NB4 (cell line): ENCODE measurements around the gene HCN3.
"Not testable (repeated sequence)": the region's sequence is repeated elsewhere in the genome, so short reads cannot be mapped to it uniquely, and the experiment has no call there.

Source experiments
- DNase-seq: peaks from one replicate; pipeline ENCODE4 v3.0.0; 2010; ENCODE audit warnings: low read depth
- H3K4me3 ChIP-seq: one replicate; pipeline ENCODE4 v1.5.1; 2011; ENCODE audit warnings: mild to moderate bottlenecking, low read depth, low read length, moderate library complexity
- CTCF ChIP-seq: IDR thresholded peaks from one replicate; pipeline ENCODE4 v1.5.1; 2012; ENCODE audit warnings: low read depth, low read length
- MAX ChIP-seq: IDR thresholded peaks from 2 replicates; pipeline ENCODE4 v1.6.1; 2011; ENCODE audit warnings: low read depth, low read length
- MYC ChIP-seq: IDR thresholded peaks from 2 replicates; pipeline ENCODE4 v1.6.1; 2011; ENCODE audit warnings: low read depth, low read length
- POLR2A ChIP-seq: IDR thresholded peaks from 2 replicates; pipeline ENCODE4 v1.6.1; 2011; ENCODE audit warnings: mild to moderate bottlenecking; ENCODE audit not compliant: insufficient read length; ENCODE audit errors: extremely low read depth

The HCN3 gene

DNA sequence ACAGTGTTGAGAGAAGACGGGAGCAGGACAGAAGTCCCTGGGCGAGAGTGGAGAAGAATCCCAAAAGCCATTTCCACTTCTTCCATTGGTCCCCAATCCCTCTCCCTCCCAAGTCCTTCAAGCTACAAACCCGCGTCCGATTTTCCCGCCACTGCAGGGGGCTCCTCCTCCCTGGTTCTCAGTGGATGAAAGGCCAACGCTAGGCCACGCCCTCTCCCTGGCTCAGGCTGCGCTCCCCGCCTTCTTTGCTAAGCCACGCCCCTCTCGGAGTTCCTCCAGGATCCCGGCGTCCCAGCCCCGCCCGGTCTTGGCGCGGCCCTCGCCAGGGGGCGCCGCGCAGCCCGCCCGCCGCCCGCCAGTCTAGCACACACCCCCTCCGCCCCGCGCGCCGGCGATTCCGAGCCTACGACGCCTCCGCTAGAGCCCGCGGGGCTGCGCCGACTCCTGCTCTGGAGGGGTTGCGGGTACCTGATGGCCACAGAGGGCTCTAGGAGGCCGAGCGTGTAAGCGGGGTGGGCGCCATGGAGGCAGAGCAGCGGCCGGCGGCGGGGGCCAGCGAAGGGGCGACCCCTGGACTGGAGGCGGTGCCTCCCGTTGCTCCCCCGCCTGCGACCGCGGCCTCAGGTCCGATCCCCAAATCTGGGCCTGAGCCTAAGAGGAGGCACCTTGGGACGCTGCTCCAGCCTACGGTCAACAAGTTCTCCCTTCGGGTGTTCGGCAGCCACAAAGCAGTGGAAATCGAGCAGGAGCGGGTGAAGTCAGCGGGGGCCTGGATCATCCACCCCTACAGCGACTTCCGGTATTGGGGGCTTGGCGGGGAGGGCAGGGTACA, at the start of gene HCN3:
Gene HCN3, plus strand, starts transcription at position 394 of the 832 bp plus-strand sequence. Its CDS starts 128 bp downstream, at position 522.
- peak; percentile 94 for DNase-seq
- TF ChIP-seq CTCF (peak; percentile 14), MAX (peak; percentile 61), MYC (no peak)
- peak within 1 kb of the TSS; percentile 44 for H3K4me3 ChIP-seq

DNA sequence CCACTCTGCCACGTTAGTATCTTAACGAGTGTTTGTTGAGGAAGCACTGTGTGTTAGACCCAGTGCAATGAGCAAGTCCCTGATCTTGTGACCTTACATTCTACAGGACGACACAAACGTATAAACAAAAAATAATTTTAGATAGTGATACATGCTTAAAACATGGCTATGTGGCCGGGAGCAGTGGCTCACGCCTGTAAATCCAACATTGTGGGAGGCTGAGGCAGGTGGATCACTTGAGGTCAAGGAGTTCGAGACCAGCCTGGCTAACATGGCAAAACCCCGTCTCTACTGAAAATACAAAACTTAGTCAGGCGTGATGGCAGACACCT, 49.2 kb upstream of the HCN3 start:
- TF ChIP-seq MYC (no peak), CTCF (no peak), POLR2A (no peak), MAX (no peak)
- DNase-seq, result no peak
- peak overlapping the region; percentile 69 for H3K4me3 ChIP-seq

- H3K4me3 ChIP-seq, DNase-seq: not testable (repeated sequence)
Measured at GRCh38 chr1:155231302-155231701, 46.0 kb upstream of the HCN3 start.

DNA sequence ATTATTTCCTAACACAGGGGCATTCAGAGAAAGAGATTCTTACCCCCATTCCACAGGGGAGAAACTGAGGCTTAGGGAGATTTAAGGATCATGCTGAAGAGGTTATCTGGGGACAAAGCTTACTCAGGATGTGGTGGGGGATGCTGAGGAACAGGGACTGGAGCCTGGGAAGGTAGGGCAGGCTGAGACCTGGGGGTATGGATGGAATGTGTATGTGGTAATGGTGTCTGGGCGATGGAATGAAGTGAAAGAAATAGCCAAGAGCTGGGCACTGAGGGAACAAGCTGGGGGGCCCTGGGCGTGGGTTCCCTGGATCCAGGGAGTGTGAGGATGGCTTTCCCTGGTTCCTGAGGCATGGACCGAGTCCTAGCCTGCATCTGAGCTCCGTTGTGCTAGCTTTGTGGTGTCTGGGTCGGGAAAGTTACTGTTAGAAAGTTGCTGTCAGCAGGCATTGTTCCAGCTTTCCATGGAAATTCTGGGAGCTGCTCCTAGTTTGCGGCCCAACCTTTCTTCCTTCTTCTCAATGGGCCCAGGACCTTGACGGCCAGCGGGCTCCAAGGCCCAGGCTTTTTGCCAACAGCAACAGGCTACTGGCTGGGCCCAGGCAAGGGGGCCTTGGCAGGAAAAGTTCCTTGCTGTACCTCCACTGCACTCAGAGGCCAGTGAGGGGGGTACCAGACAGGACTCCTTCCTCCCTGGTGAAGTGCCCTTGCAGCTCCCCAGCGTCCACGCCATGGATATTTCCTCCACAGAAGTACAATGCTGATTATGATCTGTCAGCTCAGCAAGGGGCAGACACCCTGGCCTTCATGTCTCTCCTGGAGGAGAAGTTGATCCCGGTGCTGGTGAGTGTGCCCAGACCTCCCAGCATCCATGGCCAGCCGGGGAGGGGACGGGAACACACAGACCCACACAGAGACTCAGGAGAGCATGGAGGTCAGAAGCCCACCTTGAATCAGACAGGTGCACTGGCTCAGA, 45.0 kb upstream of the HCN3 start:
- not testable (repeated sequence) for H3K4me3 ChIP-seq

GRCh38 chr1:155233502-155233901, 43.8 kb upstream of the HCN3 start:
- DNase-seq, H3K4me3 ChIP-seq: not testable (repeated sequence)

More for the DNA sequence above, 45.0 kb upstream of the HCN3 start:
- DNase-seq, result not testable (repeated sequence)

DNA sequence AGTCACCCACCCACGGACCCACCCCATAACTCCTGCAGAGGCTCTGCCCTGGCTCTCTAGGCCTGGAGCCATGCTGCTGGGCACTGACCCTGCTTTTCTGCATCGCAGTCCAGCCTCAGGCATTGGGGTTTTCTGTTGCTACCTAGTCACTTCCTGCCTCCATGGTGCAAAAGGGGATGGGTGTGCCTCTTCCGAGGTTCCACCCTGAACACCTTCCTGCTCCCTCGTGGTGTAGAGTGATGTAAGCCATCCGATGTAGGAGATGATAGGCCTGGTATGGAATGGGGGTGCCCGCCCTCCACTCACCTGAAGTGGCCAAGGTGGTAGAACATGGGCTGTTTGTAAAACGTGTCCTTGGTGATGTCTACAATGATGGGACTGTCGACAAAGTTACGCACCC, 41.9 kb upstream of the HCN3 start:
- DNase-seq, H3K4me3 ChIP-seq: not testable (repeated sequence)

GRCh38 chr1:155236451-155236850, 40.8 kb upstream of the HCN3 start:
- TF ChIP-seq MAX, result no peak
- no peak for TF ChIP-seq CTCF
- no peak for TF ChIP-seq MYC
- no peak for TF ChIP-seq POLR2A
- no peak overlapping the region for H3K4me3 ChIP-seq
- peak; percentile 70 for DNase-seq

DNA sequence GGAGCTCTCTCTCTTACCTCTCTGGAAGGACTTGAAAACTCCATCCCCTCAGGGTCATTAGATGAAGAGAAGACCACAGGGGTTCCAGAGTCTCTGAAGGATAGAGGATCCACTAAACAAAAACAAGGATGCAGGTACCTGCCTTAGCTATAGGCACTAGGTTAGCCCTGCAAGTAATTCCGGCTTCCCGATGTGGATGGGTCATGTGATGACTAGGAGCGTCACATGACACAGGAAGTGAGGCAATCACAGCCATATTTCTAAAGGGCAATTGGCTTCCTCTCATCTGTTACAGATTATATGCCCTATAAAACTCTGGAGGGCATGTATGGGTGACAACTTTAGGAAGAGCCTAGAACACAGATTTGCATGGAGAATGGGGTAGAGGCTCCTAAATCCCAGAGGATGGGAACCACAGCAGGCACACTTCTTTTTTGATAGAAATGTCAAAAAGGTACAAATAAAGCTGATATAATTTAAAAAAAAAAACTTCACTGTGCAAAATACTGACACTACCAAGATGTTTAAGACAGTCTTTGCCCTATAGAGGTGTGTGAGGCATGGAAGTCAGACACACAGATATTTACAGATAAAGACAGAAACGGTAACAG, 36.1 kb upstream of the HCN3 start:
- peak overlapping the region; percentile 70 for H3K4me3 ChIP-seq
- DNase-seq, result peak; percentile 86
- TF ChIP-seq POLR2A (no peak), MAX (peak; percentile 95), CTCF (no peak), MYC (peak; percentile 47)
